Measurements from ENCODE around the gene UCKL1.
"Not testable (repeated sequence)": the region's sequence is repeated elsewhere in the genome, so short reads cannot be mapped to it uniquely, and the experiment has no call there.

The UCKL1 gene

GRCh38 chr20:63978319-63979228, 22.4 kb upstream of the UCKL1 start:
- no peaks in the 10 kb centered on the region for H3K9me3 ChIP-seq (ENCODE audit: control insufficient read depth, low read length)
- peaks cover 45% of the 10 kb centered on the region for H3K4me1 ChIP-seq (ENCODE audit: control insufficient read depth, insufficient read depth, low read length)
- no peaks in the 10 kb centered on the region for H3K27me3 ChIP-seq (ENCODE audit: control insufficient read depth, insufficient read depth, low read length)
- H3K4me3 ChIP-seq (ENCODE audit: low read length): peak overlapping the region; percentile 36
- peak overlapping the region; percentile 57 for H3K9ac ChIP-seq (ENCODE audit: low read length)
- H3K36me3 ChIP-seq (ENCODE audit: control insufficient read depth, insufficient read depth, low read length): no peaks in the 10 kb centered on the region

GRCh38 chr20:63977739-63978276, 21.6 kb upstream of the UCKL1 start:
- Histone ChIP-seq H3K4me3 (ENCODE audit: low read length) (no peak overlapping the region), H3K27me3 (ENCODE audit: control insufficient read depth, insufficient read depth, low read length) (no peaks in the 10 kb centered on the region), H3K9me3 (ENCODE audit: control insufficient read depth, low read length) (no peaks in the 10 kb centered on the region), H3K4me1 (ENCODE audit: control insufficient read depth, insufficient read depth, low read length) (peaks cover 48% of the 10 kb centered on the region), H3K36me3 (ENCODE audit: control insufficient read depth, insufficient read depth, low read length) (no peaks in the 10 kb centered on the region), H3K9ac (ENCODE audit: low read length) (no peak overlapping the region)

- no peaks in the 10 kb centered on the region for H3K9me3 ChIP-seq (ENCODE audit: control insufficient read depth, low read length)
- H3K27me3 ChIP-seq (ENCODE audit: control insufficient read depth, insufficient read depth, low read length): no peaks in the 10 kb centered on the region
- H3K9ac ChIP-seq (ENCODE audit: low read length): no peak overlapping the region
- no peaks in the 10 kb centered on the region for H3K36me3 ChIP-seq (ENCODE audit: control insufficient read depth, insufficient read depth, low read length)
- H3K4me1 ChIP-seq (ENCODE audit: control insufficient read depth, insufficient read depth, low read length): peaks cover 48% of the 10 kb centered on the region
- no peak overlapping the region for H3K4me3 ChIP-seq (ENCODE audit: low read length)
These were observed 20.9 kb upstream of the UCKL1 start for GRCh38 chr20:63976980-63977738.

- H3K9ac ChIP-seq (ENCODE audit: low read length); H3K4me3 ChIP-seq (ENCODE audit: low read length); H3K9me3 ChIP-seq (ENCODE audit: control insufficient read depth, low read length); H3K36me3 ChIP-seq (ENCODE audit: control insufficient read depth, insufficient read depth, low read length); H3K27me3 ChIP-seq (ENCODE audit: control insufficient read depth, insufficient read depth, low read length): not testable (repeated sequence)
- peaks cover 43% of the 10 kb centered on the region for H3K4me1 ChIP-seq (ENCODE audit: control insufficient read depth, insufficient read depth, low read length)
These were observed 20.3 kb upstream of the UCKL1 start for GRCh38 chr20:63976511-63976910.

- Histone ChIP-seq H3K27me3 (ENCODE audit: control insufficient read depth, insufficient read depth, low read length) (peaks cover 4% of the 10 kb centered on the region), H3K9me3 (ENCODE audit: control insufficient read depth, low read length) (no peaks in the 10 kb centered on the region), H3K9ac (ENCODE audit: low read length) (no peak overlapping the region), H3K4me3 (ENCODE audit: low read length) (no peak overlapping the region), H3K4me1 (ENCODE audit: control insufficient read depth, insufficient read depth, low read length) (peaks cover 36% of the 10 kb centered on the region), H3K36me3 (ENCODE audit: control insufficient read depth, insufficient read depth, low read length) (no peaks in the 10 kb centered on the region)
These were observed 18.4 kb upstream of the UCKL1 start for GRCh38 chr20:63974402-63975200.

- H3K9me3 ChIP-seq (ENCODE audit: control insufficient read depth, low read length): no peaks in the 10 kb centered on the region
- H3K36me3 ChIP-seq (ENCODE audit: control insufficient read depth, insufficient read depth, low read length): no peaks in the 10 kb centered on the region
- H3K4me1 ChIP-seq (ENCODE audit: control insufficient read depth, insufficient read depth, low read length): peaks cover 39% of the 10 kb centered on the region
- no peak overlapping the region for H3K4me3 ChIP-seq (ENCODE audit: low read length)
- H3K9ac ChIP-seq (ENCODE audit: low read length): no peak overlapping the region
- peaks cover 4% of the 10 kb centered on the region for H3K27me3 ChIP-seq (ENCODE audit: control insufficient read depth, insufficient read depth, low read length)
These were observed 17.6 kb upstream of the UCKL1 start for GRCh38 chr20:63973636-63974401.

GRCh38 chr20:63973160-63973479, 16.9 kb upstream of the UCKL1 start:
- H3K9me3 ChIP-seq (ENCODE audit: control insufficient read depth, low read length): no peaks in the 10 kb centered on the region

GRCh38 chr20:63972312-63973159, 16.3 kb upstream of the UCKL1 start:
- Histone ChIP-seq H3K9me3 (ENCODE audit: control insufficient read depth, low read length) (no peaks in the 10 kb centered on the region), H3K36me3 (ENCODE audit: control insufficient read depth, insufficient read depth, low read length) (no peaks in the 10 kb centered on the region), H3K27me3 (ENCODE audit: control insufficient read depth, insufficient read depth, low read length) (peaks cover 4% of the 10 kb centered on the region), H3K9ac (ENCODE audit: low read length) (no peak overlapping the region), H3K4me1 (ENCODE audit: control insufficient read depth, insufficient read depth, low read length) (peaks cover 35% of the 10 kb centered on the region), H3K4me3 (ENCODE audit: low read length) (no peak overlapping the region)

More at GRCh38 chr20:63973160-63973479, 16.9 kb upstream of the UCKL1 start:
- H3K36me3 ChIP-seq (ENCODE audit: control insufficient read depth, insufficient read depth, low read length): no peaks in the 10 kb centered on the region
- H3K4me3 ChIP-seq (ENCODE audit: low read length): no peak overlapping the region
- peaks cover 41% of the 10 kb centered on the region for H3K4me1 ChIP-seq (ENCODE audit: control insufficient read depth, insufficient read depth, low read length)
- no peak overlapping the region for H3K9ac ChIP-seq (ENCODE audit: low read length)
- peaks cover 4% of the 10 kb centered on the region for H3K27me3 ChIP-seq (ENCODE audit: control insufficient read depth, insufficient read depth, low read length)

GRCh38 chr20:63971960-63972311, 15.7 kb upstream of the UCKL1 start:
- H3K36me3 ChIP-seq (ENCODE audit: control insufficient read depth, insufficient read depth, low read length); H3K9ac ChIP-seq (ENCODE audit: low read length); H3K9me3 ChIP-seq (ENCODE audit: control insufficient read depth, low read length); H3K4me3 ChIP-seq (ENCODE audit: low read length); H3K27me3 ChIP-seq (ENCODE audit: control insufficient read depth, insufficient read depth, low read length): not testable (repeated sequence)
- H3K4me1 ChIP-seq (ENCODE audit: control insufficient read depth, insufficient read depth, low read length): peaks cover 32% of the 10 kb centered on the region

GRCh38 chr20:63970714-63971431, 14.7 kb upstream of the UCKL1 start:
- Histone ChIP-seq H3K9me3 (ENCODE audit: control insufficient read depth, low read length) (peaks cover 6% of the 10 kb centered on the region), H3K4me1 (ENCODE audit: control insufficient read depth, insufficient read depth, low read length) (peaks cover 32% of the 10 kb centered on the region), H3K4me3 (ENCODE audit: low read length) (no peak overlapping the region), H3K36me3 (ENCODE audit: control insufficient read depth, insufficient read depth, low read length) (peaks cover 5% of the 10 kb centered on the region), H3K27me3 (ENCODE audit: control insufficient read depth, insufficient read depth, low read length) (peaks cover 4% of the 10 kb centered on the region), H3K9ac (ENCODE audit: low read length) (no peak overlapping the region)
